ENCODE measurements around the gene DLGAP4. TPM values are rescaled to one million over a fixed set of nuclear protein-coding genes. Genes with fewer than 3 reads are reported as not detected.
A peak's percentile ranks its signal among the peaks of the same experiment; 100 is the strongest.

Gene DLGAP4
- total and polyA plus RNA-seq, 7 donors = 53.5 to 151 (median 90.4) TPM

- Histone ChIP-seq H3K9me3 (no peaks in the 10 kb centered on the region), H3K27me3 (ENCODE audit: insufficient read depth in 3 of 3, low read length in 2 of 3) (peaks cover 0 to 76% (median 38%) of the 10 kb centered on the region in 3 donors), H3K4me3 (no peak overlapping the region), H3K36me3 (ENCODE audit: insufficient read depth in 1 of 2, low read depth in 1 of 2) (no peaks in the 10 kb centered on the region), H3K27ac (no peak overlapping the region), H3K4me1 (peaks cover 4% of the 10 kb centered on the region)
- TF ChIP-seq CTCF (IDR thresholded peaks at IDR 0.05) = no peak
- WGBS, 3 donors = 55 to 67% (median 58%) methylated on average over 8 of the region's 8 CpGs
- no peak for ATAC-seq
- intact Hi-C loops (cut with DNase I) = no loop called here
- peak in 1 of 2 donors; percentile 20 for DNase-seq
These were observed 4.3 kb downstream of the DLGAP4 start for GRCh38 chr20:36310215-36310981.

- Histone ChIP-seq H3K4me1 (peaks cover 4% of the 10 kb centered on the region), H3K36me3 (ENCODE audit: insufficient read depth in 1 of 2, low read depth in 1 of 2) (no peaks in the 10 kb centered on the region), H3K4me3 (no peak overlapping the region), H3K27me3 (ENCODE audit: insufficient read depth in 3 of 3, low read length in 2 of 3) (peaks cover 0 to 68% (median 34%) of the 10 kb centered on the region in 3 donors), H3K9me3 (no peaks in the 10 kb centered on the region), H3K27ac (no peak overlapping the region)
- 56 to 62% (median 61%) methylated on average over 17 of the region's 17 CpGs for WGBS, 3 donors
- TF ChIP-seq CTCF (IDR thresholded peaks at IDR 0.05) = no peak
- ATAC-seq (no peak), DNase-seq (peak in 1 of 2 donors; percentile 23)
- intact Hi-C loops (cut with DNase I) = no loop called here
These were observed 5.2 kb downstream of the DLGAP4 start for GRCh38 chr20:36311141-36311853.

- peaks cover 0 to 60% (median 27%) of the 10 kb centered on the region in 3 donors for H3K27me3 ChIP-seq (ENCODE audit: insufficient read depth in 3 of 3, low read length in 2 of 3)
- 57 to 71% (median 62%) methylated on average over 22 of the region's 22 CpGs for WGBS, 3 donors
- H3K36me3 ChIP-seq (ENCODE audit: insufficient read depth in 1 of 2, low read depth in 1 of 2) = no peaks in the 10 kb centered on the region
- no peak for ATAC-seq
- H3K9me3 ChIP-seq = no peaks in the 10 kb centered on the region
- intact Hi-C loops (cut with DNase I) = no loop called here
- TF ChIP-seq CTCF (IDR thresholded peaks at IDR 0.05) = no peak
- H3K27ac ChIP-seq = no peak overlapping the region
- H3K4me3 ChIP-seq = no peak overlapping the region
- peak in 1 of 2 donors; percentile 27 for DNase-seq
- H3K4me1 ChIP-seq = no peaks in the 10 kb centered on the region
These were observed 6.0 kb downstream of the DLGAP4 start for GRCh38 chr20:36311854-36312723.

GRCh38 chr20:36312724-36313441, 6.7 kb downstream of the DLGAP4 start:
- DNase-seq (peak in 1 of 2 donors; percentile 26), ATAC-seq (no peak)
- WGBS, 3 donors = 34 to 38% (median 35%) methylated on average over 14 of the region's 14 CpGs
- H3K4me1 ChIP-seq = no peaks in the 10 kb centered on the region
- no peak for TF ChIP-seq CTCF (IDR thresholded peaks at IDR 0.05)
- no peak overlapping the region for H3K4me3 ChIP-seq
- intact Hi-C loops (cut with DNase I) = no loop called here
- H3K36me3 ChIP-seq (ENCODE audit: insufficient read depth in 1 of 2, low read depth in 1 of 2) = no peaks in the 10 kb centered on the region
- H3K27ac ChIP-seq = no peak overlapping the region
- peaks cover 0 to 52% (median 20%) of the 10 kb centered on the region in 3 donors for H3K27me3 ChIP-seq (ENCODE audit: insufficient read depth in 3 of 3, low read length in 2 of 3)
- no peaks in the 10 kb centered on the region for H3K9me3 ChIP-seq

Data from psoas muscle (tissue), 8 donors.